GDM1 (cell line): ENCODE measurements around the gene RBCK1.
"Not testable (repeated sequence)": the region's sequence is repeated elsewhere in the genome, so short reads cannot be mapped to it uniquely, and the experiment has no call there.

Experiments used
- DNase-seq: peaks from one replicate; lab custom pipeline; 2025; lab: John Stamatoyannopoulos, UW

The RBCK1 gene

DNA sequence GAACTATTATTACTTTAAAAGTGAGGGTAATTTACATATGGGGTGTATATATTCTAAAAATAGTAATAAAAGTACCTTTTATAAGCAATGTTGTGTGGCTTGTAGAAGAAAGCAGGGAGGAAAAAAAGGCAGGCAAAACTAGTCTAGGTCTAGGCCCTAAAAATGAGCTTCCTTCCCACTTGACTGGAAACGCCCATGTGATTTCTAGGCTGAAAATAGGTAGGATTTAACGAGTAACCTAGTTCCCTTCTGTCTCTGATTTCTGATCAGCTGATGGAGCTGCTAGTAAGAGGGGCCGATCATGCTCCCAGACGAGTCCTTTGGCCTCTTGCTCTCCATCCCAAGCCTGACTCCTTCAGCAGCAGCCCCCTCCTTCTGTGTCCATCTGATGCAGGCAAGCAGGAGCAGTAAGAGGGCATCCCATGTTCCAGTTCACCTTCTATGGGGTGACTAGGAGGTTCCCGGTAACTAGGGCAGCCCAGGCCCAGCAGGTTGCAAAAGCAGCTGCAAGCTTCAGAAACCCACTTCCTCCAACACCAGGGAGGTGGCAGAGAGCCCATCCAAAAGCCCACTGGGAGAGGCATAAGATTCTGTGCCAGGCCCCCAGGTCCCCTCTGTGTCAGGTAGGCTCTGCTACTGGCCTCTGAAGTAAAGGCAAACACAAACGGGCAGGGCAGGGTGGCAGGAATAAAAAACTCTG is 29.8 kb downstream of the RBCK1 start:
- no peak for DNase-seq

DNA sequence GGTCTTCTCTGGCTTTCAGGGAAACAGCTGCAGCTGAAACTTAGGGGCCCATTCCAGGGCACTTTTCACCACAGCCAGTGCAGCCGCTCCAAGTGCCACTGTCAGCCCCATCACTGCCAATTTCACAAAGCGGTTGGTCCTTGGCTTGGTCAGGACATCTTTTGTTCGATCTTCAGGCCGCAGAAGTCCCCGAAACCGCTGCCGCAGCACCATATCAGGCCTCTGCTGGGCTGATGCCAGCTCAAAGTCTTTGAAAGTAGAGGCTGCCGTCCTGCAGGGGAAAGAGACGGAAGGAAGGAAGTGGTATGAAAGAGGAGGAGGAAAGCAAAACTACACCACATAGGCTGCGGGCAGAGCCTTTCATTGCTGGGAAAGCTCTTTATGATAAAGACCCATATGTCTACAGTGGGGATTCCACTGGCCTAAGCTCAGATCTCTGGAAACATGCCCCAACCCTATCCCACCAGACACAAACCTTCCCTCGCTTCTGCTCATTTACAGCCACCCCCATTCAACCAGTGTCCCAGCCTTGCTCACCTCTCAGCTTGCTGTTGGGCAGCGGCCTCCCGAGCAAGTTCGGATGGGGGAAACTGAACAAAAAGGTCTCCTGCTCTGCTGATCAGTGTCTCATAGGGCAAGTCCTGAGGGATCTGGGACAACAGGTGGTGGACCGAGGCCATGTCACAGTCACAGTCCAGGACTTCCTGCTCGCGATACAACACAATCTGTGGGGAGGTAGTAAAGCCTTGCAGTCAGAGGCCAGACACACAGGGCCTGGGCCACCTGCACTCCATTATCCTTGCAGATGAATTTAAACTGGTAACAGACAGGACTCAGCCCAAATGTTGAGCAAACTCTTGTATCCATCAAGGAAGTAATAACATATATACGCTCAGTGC is 30.7 kb downstream of the RBCK1 start:
- peak; percentile 79 for DNase-seq

DNA sequence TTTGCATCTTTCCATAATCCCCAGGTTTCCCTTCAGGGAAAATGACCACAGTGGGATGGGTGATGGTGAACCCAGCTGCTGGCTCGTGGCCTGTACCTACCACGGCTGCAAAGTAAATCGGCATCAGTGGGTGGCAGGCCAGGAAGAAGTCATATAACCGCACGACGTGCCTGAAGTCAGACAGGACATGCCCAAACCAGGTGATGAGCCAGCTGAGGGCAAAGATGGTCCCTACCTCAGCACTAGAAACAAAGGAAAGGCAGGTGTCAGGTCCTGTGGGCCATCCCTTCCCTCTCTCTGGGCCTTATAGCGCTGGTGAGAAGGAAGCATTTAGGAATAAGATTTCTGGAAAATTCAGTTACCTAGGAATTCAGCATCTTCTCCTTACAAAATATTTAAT is 32.0 kb downstream of the RBCK1 start:
- no peak for DNase-seq

DNA sequence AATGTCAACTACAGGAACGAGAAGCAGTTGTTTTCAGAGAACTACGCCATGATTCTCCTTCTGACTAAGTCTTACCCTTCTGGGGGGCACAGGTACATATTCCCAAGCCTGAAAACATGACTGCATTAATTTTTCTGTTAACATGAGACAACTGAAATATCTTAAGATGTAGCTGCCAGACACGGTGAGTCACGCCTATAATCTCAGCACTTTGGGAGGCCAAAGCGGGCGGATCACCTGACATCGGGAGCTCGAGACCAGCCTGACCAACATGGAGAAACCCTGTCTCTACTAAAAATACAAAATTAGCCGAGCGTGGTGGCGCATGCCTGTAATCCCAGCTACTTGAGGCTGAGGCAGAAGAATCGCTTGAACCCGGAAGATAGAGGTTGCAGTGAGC is 32.5 kb downstream of the RBCK1 start:
- DNase-seq, result no peak

DNA sequence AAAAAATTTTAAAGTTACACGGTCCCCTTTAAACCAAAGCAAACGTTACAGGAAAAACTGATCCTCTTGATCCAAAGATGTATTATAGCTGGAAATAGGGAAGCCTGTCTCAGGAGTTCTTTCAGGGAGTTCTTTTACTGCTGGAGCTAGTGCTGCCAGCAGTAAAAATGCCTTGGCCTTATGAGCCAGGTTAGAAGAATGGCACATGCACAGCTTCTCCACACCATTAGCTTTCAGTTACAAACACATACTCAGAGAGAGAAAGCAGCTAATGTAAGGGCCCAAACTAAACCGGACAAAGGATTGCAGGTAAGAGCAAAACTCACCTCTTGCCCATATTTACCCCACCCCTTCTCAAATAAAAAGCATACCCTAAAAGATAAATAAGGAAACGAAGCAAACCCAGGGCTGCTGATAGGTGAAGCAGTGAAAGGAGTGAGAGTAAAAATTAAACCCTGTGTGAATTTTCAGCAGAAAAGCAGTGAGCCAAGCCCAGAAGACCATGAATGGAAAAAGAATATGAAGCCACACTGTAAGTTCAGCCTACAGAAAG is 35.2 kb downstream of the RBCK1 start:
- no peak for DNase-seq

DNA sequence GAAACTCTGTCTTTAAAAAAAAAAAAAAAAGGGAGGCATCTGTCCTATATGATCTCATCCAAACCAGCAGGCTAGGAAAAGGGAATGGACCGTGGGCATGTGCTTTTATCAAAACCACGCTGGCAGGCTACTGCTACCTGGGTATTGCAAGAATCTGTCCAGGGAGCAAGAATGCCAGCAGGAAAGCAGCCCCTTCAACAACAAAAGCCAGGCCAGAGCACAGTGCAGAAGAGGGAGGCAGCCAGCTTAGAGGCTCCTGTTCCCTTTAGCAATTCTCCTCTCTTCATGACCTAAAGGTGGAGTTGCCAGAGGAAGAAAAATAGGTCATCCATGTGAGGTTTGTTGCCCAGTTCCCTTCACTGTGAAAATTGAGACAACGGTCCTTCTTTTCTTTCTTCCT is 36.0 kb downstream of the RBCK1 start:
- DNase-seq, result no peak

DNA sequence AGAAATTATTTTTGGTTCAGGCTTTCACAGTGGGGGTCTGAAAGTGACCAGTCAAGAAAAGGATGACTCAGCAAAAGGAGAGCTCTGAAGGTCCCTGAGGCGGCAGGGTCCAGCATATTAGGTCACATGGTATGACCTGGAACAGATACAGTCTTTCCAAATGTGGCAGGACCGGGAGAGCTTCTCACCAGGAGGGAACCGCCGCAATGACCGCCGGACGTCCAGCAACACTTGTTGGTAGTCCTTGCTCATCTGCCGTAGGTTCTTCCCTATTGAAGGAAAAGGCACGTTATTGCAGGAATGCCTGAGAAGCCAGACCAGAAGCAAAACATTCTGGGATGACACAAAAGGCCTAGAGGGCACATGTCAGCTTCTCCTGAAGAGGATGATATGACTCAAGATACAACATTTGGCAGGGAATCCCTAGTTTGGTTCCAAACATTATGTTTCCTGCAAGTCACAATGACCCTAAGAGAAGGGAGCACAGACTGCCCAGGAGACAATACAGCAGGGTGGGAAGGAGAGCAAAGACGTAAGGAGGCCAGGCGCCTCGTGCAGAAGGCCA is 36.8 kb downstream of the RBCK1 start:
- DNase-seq, result no peak

DNA sequence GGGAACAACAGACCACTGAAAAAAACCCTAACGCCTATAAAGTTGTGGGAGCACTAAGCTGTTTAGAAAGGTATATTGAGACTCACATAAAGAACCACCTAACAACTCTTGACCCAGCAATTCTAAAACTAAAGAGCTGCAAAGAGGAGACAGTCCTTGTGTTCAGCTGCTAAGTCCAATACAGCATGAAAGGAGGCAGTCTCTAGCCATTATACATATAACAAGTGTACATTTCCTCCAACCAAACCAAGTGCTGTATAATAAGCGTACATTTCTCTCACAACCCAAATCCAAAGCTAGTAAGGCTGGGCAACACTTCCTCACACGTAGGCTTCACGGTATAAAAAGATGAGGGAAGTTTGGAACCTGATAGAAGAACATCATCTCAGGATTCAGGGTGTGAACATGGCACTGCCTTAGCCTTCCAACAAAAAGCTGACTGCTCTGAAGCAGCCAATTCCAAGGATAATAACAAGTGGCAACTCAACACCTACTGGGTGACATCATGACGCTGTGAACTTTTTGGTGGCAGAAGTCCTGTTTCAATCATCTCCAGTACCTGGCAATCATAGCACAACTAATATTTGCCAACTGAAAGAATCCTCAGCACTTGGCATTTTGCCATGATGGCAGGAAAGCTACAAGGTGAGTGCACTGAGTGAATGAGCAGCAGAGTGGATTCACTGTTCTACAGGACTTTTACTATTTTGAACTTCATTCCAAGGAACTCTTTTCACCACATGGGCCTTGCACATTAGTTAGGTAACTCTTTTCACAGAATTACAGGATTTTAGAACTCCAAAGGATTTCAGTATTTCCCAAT is 37.6 kb downstream of the RBCK1 start:
- DNase-seq, result no peak

DNA sequence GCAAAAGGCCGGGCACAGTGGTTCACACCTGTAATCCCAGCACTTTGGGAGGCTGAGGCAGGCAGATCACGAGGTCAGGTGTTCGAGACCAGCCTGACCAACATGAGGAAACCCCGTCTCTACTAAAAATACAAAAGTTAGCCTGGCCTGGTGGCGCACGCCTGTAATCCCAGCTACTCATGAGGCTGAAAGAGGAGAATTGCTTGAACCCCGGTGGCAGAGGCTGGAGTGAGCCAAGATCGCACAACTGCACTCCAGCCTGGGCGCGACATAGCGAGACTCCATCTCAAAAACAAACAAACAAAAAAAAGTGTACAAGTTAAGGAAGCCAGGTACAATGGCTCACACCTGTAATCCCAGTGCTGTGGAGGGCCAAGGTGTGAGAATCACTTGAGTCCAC is 43.9 kb downstream of the RBCK1 start:
- not testable (repeated sequence) for DNase-seq

DNA sequence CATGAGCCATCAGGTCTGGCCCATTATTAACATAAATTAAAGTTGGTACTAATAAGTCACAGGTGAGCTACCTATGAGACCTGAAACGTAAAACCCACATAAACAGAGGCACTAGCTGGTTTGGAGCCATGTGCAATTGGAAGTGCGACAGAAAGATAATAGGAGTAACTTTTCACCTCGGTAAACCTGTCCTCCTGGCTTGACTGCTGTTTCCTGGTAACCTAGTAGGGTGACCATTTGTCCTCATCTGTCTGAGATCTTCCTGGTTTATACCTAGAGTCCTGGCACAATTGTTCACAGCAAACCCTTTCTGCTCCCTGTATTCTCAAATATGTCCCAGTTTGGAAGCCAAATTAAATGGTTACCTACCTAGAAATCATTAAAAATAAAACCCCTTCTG is 46.9 kb downstream of the RBCK1 start:
- no peak for DNase-seq

DNA sequence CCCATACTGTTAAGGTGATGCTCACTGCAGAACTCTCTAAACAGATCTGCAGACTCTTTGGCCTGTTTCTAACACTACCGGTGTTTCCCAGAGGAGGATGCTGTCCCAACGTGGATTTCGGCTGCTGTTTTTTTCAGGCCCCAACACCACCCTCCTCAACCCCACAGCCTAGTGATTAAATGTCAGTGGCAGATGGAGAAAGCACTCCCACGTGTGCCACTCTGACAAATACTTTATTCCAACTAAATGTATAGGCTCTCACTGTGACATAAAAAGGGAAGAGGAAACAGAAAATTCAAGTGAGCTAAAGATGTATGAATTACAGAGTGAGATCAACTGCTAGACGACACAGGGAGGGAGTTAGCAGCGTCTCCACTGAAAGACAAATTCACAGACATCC is 50.7 kb downstream of the RBCK1 start:
- no peak for DNase-seq

DNA sequence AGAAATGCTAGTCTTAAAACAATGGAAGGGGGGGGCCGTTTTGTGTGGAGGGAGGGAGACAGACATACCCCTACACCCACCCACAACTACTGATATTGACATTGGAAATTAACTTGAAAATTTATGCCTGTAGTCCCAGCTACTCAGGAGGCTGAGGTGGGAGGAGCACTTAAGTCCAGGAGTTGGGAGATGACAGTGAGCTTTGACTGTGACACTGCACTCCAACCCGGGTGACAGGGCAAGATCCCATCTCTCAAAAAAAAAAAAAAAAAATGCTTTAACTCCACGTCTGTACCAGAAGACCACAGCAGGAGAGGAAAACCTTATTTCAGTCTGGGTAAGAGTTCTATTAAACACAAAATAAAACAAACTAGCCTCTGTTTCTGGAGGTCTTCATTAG is 52.1 kb downstream of the RBCK1 start:
- no peak for DNase-seq

DNA sequence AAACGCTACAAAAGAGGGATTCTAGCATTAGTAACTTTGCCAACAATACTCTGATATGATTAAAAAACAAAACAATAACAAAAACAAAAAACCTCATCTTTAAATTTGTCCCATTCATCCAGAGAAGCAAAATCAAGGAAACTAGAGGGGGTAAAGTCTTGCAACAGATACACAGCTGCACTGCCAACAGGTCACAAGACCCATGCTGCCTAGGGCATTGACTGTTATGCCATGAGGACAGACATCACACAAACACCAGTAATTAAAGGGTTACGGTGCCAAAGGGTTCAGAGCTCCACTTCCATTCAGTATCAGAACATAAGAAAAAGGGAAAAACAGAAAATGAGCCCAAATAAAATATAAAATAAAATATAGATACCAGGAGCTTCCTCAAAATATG is 52.6 kb downstream of the RBCK1 start:
- DNase-seq, result no peak

DNA sequence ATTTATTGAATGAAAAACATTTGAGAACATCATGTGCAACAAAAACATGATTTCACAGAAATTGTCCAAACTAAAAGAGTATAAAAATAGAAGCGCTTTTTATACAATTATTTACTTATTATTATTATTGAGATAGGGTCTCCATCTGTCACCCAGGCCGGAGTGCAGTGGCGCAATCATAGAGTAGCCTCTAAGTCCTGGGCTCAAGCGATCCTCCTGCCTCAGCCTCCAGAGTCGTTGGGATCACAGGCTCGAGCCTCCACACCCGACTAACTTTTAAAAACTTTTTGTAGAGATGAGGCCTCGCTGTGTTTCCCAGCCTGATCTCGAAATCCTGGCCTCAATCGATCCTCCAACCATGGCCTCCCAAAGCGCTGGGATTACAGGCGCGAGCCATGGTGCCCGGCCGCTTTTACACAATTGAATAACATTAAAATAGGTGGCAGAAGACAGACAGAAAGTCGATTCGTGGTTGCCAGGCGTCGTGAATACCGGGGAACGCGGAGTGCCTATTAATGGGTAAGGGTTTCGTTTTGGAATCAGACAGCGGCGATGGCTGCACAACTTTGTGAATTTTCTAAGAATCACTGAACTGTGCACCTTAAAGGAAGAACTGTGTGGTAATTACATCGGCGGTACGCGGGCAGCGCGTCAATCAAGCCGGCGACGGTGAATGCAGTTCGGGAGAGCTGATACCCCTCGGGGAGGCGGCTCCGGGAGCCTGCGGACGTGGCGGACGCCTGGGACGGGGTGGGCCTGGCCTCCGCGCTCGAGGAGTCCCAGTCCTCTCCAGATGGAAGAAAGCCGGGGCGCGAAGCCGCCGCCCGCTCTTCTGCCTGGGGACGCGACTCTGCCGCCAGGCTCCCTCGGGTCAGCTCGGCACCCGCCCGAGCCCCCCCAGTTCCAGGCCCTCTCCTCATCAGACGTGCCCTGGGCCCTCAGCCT is 53.4 kb downstream of the RBCK1 start:
- DNase-seq, result peak; percentile 45

DNA sequence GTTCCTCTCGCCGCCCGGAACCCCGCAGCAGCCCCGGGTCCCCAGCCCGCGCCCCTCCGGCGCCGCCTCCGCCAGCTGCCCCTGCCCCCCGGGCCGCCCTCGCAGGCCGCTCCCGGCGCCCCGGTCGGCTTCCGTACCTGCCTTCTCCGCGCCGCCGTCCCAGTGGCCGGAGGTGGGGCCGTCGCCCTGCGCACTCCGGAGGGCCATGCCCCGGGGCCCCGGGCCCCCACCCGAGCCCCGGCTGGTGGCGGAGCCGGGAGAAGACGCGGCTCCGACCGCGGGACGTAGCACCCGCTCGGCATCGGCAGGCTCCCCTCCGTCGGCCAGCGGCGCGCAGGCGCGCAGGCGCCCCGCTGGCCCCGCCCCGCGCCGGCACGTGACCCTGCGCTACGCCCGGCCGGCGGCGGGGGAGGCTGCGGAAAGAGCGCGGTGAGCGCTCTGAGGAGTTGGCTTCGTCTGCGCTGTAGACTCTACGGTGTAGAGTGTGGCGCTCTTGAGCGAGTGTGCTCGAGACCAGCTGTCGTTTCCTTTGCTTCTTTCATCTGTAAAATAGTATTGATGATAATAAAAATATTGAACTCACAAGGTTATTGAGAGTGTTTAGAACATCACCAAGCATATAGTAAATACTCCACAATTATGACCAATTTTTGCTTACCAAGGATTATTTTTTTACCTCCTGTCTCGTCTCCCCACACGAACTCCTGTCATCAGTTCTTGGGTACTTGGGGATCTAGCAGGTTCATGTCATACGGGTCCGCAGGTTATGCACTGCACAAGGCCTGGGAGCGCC is 54.3 kb downstream of the RBCK1 start, which contains the start of gene TBC1D20:
Gene TBC1D20 (minus strand): TSS at position 335 of the 793 bp plus-strand sequence. CDS start 128 bp downstream, at position 207.
- peak; percentile 87 for DNase-seq

DNA sequence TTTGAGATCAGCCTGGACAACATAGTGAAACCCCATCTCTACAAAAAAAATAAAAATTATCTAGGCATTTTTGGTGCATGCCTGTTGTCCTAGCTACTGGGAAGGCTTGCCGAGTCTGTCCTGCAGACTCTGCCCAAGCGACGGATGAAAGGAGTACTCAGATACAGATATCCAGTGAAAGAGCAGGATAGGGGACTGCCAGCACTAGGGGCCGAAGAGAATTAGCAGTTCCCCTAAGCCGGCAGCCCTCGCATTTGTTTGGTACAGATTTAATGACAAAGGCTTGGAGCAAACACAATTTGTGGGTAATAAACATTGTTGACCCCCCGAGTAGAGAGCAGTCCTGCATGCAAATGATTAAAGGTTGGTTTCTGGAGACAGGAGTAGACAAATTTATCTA is 59.7 kb downstream of the RBCK1 start:
- DNase-seq, result no peak

DNA sequence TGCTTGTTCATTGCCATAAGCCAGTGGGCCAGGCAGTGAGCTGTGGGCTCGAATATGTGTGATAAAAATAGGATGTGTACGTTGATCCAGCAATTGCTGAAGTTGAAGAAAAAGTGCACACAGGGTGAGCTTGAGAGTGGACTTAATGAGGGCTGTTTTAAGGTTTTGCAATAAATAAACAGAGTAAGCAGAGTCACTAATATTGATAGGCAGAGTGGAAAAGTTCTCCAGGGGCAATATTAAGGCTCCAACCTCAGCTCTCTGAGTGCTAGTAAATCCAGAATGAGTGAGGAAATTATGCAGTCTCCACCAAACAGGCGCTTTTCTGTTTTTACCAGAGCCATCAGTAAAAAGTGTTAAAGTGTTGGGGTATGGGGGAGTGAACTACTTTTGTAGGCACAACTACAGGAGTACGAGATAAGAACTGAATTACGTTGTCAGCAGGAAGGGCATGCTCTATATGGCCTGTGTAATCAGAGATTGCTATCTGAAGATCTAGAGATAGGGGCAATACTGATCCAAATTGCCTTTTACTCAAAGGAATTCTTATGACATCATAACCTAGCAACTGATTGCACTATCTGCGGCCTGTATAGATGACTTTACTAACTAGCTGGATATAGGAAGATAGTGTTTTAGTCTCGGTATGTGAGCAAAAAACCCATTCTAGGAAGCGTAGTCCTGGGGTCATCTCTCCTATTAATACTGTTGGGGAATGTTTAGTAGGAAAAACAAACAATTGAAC is 61.8 kb downstream of the RBCK1 start:
- DNase-seq, result no peak

DNA sequence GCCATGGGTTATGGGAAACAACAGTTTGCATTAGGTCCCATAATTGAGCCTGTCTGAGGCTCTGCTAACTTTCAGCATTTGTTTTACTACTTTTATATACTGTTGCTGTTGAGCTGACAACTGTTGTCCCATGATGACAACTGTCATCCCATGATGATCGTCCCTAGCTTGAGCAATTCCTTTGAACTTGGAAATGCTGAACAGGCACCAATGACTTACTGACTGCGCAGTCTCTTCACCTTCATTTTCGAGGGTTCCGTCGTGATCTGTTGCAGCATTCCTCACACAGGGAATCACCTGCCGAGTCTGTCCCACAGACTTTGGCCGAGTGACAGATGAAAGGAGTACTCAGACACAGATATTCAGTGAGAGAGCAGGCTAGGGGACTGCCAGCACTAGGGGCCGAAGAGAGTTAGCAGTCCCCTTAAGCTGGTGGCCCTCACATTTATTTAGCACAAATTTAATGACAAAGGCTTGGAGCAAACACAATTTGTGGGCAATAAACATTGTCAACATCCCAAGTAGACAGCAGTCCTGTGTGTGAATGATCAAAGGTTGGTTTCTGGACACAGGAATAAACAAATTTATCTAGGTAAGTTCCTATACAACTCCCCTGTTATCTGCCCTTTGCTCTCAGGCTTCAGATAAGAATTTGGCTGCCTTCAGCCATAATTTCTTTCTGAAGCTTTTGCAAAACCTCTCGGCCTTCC is 64.2 kb downstream of the RBCK1 start:
- no peak for DNase-seq
